Dermis blood vessel endothelial cell (primary cell): ENCODE results near the gene DOCK1. TPM values are rescaled to one million over a fixed set of nuclear protein-coding genes. Genes with fewer than 3 reads are reported as not detected.
"Not testable (repeated sequence)": the region's sequence is repeated elsewhere in the genome, so short reads cannot be mapped to it uniquely, and the experiment has no call there.

Source experiments
- DNase-seq: peaks from one replicate; pipeline ENCODE4 v3.0.0; 2010
- total RNA-seq: library from RNA; depleted of rRNA; stranded (reverse); fragments of >200 nt; gene quantifications from 2 replicates; pipeline ENCODE4 v1.2.3, GENCODE V29; 2014

DOCK1 gene
- total RNA-seq, 1 donor from 2014 or later, result 124 TPM

DNA sequence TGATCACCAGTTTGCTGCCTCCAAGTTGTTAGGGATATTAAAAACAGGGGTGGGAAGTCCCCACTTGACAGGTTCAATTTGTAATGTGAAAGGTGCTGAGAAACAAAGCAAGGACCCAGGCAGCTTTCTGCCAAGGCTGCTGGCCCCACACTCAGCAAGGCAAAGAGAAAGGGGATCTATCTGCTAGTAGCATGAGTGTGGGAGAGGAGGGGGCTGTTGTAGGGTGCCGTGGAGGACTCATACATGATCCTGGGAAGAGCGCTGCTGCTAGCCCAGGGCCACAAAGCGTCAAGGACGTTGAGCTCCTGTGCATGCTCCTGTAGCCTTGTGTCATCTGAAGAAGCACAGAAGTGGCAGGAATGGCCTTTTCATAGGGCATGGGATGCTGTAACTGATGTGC lies 387.7 kb downstream of the DOCK1 start:
- DNase-seq, result no peak

DNA sequence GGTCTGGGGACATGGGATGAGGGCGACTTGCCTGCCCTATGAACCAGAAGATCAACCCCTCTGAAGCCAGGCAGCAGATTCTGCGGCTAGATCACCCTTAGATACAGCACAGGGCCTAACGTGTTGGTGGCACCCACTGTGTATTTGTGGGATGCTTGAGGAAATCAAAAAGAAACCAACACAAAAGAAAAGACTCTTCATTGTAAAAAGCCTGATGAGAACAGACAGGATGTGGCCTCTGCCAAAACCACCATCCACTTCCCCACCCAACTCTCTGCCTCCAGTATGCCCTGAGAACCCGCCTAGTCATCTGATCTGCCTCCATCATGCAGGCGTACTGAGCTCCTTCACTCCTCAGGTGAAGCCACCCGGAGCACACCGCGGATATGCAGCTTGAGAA lies 388.4 kb downstream of the DOCK1 start:
- DNase-seq, result peak; percentile 28

DNA sequence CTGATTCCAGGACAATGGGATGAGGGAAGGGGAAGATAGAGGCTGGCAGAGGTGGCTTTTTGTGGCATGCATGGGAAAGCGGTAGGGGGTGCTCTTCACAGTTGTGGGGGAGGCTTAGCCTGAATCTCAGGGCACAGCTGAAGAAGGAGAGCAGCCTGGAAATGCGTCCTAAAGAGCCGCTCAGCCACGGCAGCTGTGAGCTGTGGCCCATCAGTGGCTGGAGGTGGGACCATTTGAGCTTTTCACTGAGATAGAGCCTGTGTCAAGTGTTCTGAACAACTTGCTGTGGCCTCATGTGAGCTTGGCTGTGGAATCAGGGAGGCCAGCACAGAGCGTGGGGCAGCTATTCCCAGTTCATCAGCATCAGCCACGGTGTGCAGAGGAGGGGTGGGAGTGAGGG lies 391.5 kb downstream of the DOCK1 start:
- DNase-seq, result no peak

DNA sequence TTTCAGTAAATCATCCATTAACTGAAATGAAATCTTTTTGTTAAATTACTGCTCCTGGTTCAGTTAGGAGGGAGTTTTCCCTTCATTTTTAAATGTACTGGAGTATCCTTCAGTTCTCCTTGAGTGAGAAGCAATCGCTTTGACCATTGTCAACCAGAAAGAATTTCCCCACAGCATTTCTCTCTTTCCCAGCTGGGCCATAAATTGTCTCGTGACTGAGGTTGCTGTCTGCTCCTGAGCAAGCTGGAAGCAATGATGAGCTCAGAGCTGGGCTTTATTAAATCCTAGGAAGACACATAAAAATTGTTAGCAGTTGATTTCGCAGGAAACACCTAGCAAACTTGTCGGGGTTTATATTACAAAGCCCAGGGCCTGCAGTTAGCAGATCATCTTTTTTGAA lies 393.2 kb downstream of the DOCK1 start:
- DNase-seq, result no peak

DNA sequence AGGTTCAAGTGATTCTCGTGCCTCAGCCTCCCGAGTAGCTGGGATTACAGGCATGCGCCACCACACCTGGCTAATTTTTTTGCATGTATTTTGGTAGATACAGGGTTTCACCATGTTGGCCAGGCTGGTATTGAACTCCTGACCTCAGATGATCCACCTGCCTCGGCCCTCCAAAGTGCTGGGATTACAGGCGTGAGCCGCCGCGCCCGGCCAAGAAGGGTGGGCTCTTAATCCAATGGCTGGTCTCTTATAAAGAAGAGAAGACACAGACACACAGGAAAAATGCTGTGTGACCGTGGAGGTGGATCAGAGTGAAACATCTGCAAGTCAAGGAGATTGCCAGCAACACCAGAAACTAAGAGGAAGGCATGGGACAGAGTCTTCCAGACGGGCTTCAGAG lies 394.0 kb downstream of the DOCK1 start:
- not testable (repeated sequence) for DNase-seq

DNA sequence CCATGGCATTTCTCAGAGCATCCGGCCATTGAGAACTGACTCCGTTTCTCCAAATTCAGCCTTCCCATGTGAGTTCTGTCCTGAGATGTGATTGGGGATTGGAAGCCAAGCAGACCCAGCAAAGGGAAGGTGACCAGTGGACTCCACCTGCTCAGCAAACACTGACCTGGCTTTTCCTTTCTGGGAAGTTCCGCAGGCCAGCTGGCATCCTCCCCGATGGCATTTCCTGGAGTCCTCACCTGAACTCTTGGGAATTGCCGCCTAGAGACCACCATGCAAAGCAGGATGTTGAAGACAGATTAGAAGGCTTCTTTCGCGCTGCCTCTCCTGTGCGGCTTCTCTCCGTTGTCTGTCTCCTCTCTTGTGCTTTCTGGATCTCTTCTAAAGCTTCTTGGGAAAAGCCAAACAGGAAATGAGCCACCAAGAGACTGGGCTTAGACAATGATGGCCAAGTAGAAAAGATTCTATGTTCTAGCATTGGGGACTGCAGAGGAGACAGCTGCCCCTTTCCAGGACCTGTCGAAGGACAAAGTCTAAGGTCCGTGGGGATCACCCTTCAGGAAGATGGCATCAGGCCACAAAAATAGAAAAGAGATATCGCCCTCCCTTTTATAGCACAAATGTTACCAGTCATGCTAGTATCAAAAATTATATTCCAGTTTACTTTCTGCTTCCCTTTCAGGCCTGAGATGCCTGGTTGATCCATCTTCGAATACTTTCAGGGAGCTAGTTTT lies 394.9 kb downstream of the DOCK1 start:
- DNase-seq, result peak; percentile 17

DNA sequence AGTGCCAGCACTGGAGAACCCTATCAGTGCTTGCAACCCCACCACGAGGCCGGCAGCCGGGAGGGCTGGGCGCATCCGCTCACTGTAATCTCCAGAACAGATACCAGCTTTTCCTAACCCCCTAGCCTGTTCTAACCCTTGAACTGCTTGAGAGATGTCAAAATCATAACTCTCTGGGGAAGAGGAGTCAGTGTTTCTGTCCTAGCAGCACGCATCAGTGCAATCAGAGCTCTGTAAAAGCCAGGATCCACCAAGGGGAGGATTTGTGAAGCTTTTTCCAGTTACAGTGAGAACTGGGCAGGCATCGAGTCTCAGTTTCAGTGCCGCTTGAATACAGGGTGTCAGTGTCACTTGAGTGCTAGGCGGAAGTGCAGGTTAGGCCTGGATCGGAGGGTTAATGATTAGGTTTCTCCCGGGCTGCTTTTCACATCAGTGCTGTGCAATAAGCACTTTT lies 395.7 kb downstream of the DOCK1 start:
- DNase-seq, result no peak

DNA sequence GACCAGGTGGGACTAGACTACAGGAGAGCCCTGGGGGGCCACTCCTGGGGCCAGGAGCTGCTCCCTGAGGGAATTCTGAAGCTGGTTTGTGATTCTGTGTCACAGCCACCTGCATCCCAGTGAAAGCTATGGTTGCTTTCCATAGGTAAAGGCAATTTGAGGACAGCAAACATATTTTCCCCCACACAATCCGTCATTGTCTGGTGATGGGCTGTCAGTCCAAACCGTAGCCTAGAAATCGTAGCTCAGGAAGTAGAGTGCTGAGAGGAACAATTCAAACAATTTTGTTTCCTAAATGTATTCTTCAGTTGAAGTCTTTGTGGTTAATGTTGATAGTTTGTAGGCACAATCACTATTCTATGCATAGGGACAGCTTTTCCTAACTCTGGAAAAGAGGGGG lies 397.1 kb downstream of the DOCK1 start:
- peak; percentile 13 for DNase-seq

DNA sequence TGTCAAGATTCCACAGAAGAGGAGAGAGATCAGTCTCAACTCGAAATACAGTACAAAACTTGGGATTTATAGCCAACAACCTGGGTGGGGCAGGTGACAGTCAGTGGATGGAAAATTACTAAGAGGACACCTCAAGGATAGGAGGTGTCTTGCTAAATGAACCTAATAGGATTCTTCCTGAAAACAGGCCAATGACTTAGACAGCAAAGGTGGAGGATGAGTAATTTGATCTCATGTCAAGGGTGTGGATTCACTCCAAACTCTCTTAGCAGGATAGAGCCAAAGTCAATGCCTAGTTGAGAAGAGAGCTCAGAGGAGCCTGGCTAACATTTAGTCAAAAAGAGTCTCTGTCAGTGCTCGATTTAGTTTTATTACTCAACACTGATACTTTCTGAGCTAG lies 397.9 kb downstream of the DOCK1 start:
- DNase-seq, result no peak

DNA sequence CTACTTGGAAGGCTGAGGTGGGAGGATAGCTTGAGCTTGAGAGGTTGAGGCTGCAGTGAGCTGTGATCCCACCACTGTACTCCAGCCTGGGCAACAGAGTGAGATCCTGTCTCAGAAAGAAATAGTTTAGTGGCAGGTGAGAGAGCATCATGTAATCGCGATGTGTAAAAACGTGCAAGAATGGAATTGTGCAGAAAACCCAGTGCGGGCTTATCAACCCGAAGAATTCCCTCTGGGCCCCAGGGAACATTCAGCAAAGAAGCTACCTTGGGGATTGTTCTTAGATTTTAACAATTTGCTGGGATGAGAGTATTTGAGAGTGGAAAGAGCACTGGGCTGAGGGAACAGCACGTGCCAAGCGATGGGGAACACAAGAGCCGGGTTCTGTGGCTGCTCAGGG lies 398.5 kb downstream of the DOCK1 start:
- no peak for DNase-seq

DNA sequence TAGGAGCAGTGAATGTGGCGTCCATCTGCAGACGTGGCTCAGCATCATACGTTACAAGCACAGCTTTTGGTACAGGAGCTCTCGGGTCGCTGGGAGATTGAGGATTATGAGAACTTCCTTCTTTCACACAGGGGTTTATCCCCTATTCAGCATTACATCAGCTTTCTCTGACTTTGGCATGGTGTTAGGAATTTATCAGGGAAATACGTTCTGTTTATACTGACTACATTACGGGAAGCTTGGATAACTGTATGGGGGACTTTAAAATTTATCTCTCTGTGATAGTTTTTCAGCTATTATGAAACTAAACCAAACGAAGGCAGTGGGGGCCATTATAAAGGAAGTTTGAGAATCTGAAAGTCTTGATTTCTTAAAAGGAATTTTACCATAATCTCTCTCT lies 401.3 kb downstream of the DOCK1 start:
- DNase-seq, result no peak

DNA sequence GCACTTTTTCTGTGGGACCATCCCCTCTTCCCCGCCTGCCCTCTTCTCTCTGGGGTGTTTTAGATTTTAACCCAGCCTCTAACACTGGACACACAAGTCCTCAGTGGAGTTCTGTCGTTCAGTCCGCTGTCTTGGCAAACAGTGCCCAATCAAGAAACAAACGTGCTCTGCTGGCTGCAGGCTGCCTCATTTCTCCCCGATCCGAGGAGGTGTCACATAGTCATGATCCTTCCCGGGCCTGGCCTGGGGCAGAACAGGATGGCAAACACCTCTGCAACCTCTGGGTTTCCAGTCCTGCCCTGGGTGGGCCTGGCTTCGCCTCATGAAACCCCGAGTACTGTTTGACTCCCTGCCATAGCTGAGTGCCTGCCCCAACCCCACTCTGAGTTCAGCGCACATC lies 402.1 kb downstream of the DOCK1 start:
- DNase-seq, result no peak

DNA sequence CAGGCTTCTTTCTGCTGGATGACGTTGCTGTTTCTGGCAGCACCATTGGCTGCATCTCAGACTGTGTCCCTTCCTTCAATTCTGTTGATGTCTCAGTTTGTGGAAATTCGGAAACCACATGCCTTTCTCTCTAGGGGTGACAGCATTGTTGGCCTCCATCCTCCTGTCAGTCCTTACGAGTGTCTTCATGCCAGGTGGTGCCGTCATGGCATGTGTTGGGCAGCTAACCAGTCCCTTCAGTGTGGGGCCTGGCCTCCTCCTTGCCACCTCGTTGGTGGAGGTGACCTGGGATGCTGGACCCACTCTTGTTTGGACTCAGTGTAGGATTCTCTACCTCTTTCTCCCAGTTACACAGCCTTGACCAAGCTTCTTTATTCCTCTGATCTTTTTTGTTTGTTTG lies 402.8 kb downstream of the DOCK1 start:
- DNase-seq, result no peak

DNA sequence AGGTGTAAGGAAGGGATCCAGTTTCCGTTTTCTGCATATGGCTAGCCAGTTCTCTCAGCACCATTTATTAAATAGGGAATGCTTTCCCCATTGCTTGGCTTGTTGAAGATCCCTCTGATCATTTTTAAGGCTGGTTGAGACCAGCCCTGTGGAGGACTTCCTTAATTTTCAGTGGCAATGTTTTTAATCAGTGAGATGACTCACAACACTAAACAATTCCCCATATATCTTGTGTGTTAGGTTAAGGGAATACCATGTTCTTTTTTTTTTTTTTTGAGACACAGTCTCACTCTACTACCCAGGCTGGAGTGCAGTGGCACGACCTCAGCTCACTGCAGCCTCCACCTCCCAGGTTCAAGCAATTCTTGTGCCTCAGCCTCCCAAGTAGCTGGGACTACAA lies 404.4 kb downstream of the DOCK1 start:
- peak; percentile 24 for DNase-seq

DNA sequence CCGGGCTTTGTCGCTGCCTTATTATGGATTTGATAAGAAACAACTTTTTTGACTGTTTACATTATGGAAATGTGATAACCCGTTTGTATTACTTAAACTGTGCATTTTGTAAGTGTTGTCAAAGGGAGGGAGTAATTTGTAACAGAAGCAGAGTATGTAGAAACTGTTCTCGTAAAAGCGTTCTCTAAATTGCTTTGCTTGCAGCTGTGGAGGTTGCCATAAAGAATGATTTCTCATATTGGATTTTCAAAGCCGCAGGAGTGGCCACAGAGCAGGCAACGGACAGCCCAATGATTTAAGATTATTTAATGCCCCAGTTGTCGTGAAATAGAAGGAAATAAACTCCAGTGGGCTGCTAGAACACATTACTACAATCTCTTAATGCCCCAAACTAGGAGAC lies 405.2 kb downstream of the DOCK1 start:
- no peak for DNase-seq

DNA sequence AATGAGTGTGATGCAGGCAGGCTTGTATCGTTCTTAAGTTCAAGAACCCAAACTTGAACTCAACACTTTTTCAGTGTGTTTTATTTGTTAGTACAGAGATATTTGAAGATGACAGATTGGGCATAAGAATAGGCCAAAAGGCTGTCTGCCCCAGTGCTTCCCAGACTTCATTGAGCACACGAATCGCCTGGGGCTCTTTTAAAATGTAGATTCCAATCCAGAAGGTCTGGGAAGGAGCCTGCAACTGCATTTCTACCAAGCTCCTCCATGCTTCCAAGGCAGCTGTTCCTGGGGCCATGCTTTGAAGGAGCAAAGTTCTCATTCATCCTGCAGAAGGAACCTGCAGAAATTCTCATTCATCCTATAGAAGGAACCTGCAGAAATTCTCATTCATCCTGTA lies 405.7 kb downstream of the DOCK1 start:
- DNase-seq, result no peak

DNA sequence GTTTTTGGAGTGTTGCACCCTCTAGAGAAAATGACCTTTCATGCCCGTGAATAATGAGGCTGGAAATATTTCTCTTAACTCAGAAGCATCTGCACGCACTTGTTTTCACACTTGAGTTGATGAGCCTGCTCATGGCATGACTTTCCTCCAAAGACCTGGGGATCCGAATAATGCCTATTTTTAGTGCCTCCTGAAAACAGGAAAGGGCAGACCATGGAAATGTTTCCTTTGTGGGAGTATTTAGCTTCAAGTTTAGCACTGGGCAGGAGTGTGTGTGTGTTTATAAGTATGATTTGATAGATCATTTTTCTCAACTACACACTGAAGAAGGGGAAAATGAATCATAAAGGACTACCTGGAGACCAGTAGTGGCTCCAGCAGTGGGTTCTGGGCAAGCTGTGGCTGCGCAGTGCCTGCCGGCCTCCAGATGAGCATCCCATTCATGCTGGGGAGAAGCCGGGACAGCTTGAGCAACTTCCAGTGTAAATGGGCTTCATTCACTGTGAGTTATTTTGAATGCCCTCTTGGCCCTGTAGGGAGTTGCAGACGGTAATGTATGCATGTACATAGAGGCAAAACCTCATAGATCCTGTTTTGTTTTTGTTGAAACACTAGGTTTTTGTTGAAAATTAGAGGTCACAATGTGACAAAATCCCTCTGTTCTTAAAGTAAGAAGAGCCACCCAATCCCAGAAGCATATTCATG lies 408.9 kb downstream of the DOCK1 start:
- DNase-seq, result peak; percentile 68

DNA sequence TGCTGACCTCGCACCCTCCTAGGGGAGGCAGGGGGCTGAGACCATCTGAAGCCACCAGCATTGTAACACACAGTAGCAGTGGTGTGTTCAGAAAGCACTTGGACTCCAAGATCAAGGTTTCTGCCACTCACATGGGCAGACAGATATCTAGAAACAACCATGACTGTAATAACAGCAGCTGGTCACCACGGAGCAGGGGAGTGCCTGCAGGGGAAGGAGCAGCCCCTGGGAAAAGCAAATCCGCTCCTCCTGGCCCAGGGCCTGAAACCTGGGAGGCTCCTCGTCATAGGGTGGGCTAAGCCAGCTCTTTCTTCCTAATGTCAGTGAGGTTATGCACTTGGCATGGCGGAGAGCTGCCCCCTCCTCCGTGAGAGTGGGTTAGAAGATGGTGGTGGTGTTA lies 409.6 kb downstream of the DOCK1 start:
- DNase-seq, result peak; percentile 28

DNA sequence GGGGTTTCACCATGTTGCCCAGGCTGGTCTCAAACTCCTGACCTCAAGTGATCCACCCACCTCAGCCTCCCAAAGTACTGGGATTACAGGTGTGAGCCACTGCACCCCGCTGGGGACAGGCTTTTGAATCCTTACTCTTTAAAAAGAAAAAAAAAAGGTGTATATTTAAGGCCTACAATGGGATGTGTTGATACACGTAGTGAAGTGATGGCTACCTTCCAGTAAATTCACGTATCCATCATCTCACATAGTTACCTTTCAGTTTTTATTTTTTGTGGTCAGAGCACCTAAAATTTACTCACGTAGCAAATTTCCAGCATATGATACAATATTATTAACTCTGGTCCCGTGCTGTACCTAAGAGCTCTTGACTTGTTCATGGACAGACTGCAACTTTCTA lies 410.7 kb downstream of the DOCK1 start:
- no peak for DNase-seq

DNA sequence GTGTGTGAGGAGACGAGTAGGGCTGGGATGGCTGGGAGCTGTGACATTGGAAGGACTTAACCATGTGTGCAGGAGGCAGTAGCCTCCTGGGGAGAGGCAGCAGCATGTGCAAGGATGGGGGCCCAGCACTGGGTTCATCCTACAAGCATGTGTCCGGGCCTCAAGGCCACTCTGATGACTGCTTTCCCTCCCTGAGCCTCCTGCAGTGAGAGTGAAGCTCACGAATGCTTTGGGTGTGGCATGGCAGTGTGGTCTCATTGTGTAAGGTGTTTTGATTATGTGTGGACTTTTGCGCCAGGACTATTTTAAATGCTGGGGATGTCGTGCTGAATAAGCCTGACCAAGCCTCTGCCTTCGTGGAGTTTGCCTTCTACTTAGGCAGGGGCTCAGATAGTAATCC lies 413.2 kb downstream of the DOCK1 start:
- no peak for DNase-seq

DNA sequence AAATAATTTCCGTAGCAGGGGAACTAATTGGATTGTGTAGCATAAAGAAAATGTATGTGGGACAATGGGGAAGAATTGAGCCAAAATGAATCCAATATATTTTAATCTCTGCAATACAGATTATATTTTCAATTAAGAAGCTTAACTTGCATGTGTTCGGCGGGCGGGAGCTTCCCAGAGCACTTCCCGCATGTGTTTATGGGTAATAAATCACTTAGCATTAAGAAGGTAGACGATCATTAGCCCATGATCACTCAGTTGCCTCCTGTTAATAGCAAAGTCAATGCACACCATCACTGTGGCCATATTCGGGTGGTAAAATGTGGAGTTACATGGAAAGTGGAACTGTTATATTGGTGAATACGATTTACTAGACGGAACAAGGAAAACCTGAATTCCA lies 414.0 kb downstream of the DOCK1 start:
- DNase-seq, result no peak

DNA sequence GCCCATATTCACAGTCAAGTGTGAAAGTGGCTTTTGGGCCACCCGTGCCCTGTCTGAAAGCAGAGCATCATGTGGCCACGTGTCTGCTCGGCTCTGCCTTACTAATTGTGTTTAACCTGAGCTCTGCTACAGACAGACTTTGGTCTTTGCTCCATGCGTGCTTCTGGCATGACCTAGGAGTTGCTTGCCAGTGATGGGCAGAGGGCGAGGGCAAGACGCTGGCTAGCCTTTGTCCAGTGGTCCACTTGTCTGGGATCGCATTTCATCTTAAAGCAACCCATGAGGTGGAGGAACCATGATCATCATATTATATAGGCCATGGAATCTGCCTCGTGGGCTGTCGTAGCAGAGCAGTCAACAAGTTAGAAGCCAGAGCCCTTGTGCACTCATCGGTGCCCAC lies 414.5 kb downstream of the DOCK1 start:
- DNase-seq, result no peak

DNA sequence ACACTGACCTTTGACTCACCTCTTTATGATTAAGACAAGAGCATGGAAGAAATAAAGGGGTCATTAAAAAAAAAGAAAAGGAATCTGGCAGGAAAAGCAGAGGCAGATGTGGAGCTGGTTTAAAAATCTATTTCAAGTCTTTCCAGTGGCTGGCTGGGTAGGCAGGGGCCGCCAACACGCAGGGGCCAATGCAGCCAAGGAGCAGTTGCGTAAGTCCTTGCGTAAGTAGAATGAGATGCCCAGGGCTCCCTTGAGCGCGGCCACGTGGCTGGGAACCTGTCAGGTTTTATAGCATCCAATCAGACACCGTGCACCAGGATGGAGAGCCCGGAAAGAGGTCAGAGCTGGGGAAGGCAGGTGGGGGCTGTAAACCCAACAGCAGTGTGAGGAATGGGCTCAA lies 414.9 kb downstream of the DOCK1 start:
- DNase-seq, result no peak

DNA sequence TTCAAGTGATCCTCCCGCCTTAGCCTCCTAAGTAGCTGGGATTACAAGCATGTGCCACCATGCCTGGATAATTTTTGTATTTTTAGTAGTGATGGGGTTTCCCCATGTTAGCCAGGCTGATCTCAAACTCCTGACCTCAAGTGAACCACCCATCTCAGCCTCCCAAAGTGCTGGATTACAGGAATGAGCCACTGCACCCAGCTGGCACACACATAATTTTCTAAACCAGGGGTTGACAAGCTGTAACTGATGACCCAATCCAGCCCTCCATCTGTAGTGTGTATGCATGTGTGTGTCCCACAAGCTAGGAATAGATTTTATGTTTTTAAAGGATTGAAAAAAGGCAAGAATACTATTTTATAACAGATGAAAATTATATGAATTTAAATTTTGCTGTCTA lies 417.1 kb downstream of the DOCK1 start:
- no peak for DNase-seq

DNA sequence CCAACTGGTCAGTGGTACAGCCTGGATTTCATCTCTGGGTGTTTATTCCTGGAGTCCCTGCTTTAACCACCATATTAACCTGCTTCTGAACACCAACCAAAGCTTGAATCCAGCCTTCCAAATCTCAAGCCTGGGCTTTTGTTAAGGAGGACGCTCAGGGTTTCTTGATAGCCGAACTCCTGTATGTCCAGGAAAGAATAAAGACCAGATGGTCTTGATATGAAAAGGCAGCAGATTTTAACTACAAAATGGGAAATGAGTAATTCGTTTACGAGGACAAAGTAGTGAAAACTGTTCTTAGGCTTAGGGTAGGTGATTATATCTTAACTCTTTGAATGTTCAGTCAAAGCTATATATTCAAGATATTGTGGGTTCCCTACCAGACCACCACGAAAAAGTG lies 420.3 kb downstream of the DOCK1 start:
- peak; percentile 59 for DNase-seq
